Measurements from ENCODE around the gene LDLRAD4.
"Not testable (repeated sequence)": the region's sequence is repeated elsewhere in the genome, so short reads cannot be mapped to it uniquely, and the experiment has no call there.

Gene LDLRAD4

GRCh38 chr18:13260935-13261640 lies 42.5 kb downstream of the LDLRAD4 start:
- Mint-ChIP-seq H3K4me1 (peaks cover 58% of the 10 kb centered on the region), H3K27ac (peak overlapping the region; percentile 38 to 90 (median 68)), H3K36me3 (ENCODE audit: low read depth) (no peaks in the 10 kb centered on the region), H3K9me3 (no peaks in the 10 kb centered on the region), H3K4me3 (no peak overlapping the region), H3K27me3 (ENCODE audit: low read depth) (no peaks in the 10 kb centered on the region)
- TF ChIP-seq CTCF (IDR thresholded peaks at IDR 0.05; ENCODE audit: unreplicated experiment in 3 of 3): no peak

- Mint-ChIP-seq H3K4me3 (no peak overlapping the region), H3K27me3 (ENCODE audit: low read depth) (no peaks in the 10 kb centered on the region), H3K4me1 (peaks cover 57% of the 10 kb centered on the region), H3K36me3 (ENCODE audit: low read depth) (no peaks in the 10 kb centered on the region), H3K9me3 (no peaks in the 10 kb centered on the region), H3K27ac (peak overlapping the region in 2 of 3 experiments; percentile 68 to 90)
- no peak for TF ChIP-seq CTCF (IDR thresholded peaks at IDR 0.05; ENCODE audit: unreplicated experiment in 3 of 3)
Measured at GRCh38 chr18:13261661-13262357, 43.2 kb downstream of the LDLRAD4 start.

GRCh38 chr18:13262358-13262680 lies 43.8 kb downstream of the LDLRAD4 start:
- H3K4me1 Mint-ChIP-seq: peaks cover 60% of the 10 kb centered on the region
- H3K36me3 Mint-ChIP-seq (ENCODE audit: low read depth); H3K4me3 Mint-ChIP-seq; H3K9me3 Mint-ChIP-seq; H3K27me3 Mint-ChIP-seq (ENCODE audit: low read depth); H3K27ac Mint-ChIP-seq: not testable (repeated sequence)

GRCh38 chr18:13262839-13263691 lies 44.5 kb downstream of the LDLRAD4 start:
- Mint-ChIP-seq H3K27me3 (ENCODE audit: low read depth) (no peaks in the 10 kb centered on the region), H3K9me3 (no peaks in the 10 kb centered on the region), H3K36me3 (ENCODE audit: low read depth) (no peaks in the 10 kb centered on the region), H3K4me3 (no peak overlapping the region), H3K4me1 (peaks cover 67% of the 10 kb centered on the region), H3K27ac (no peak overlapping the region)
- TF ChIP-seq CTCF (IDR thresholded peaks at IDR 0.05; ENCODE audit: unreplicated experiment in 3 of 3): no peak

GRCh38 chr18:13264091-13265007 lies 45.8 kb downstream of the LDLRAD4 start:
- no peak for TF ChIP-seq CTCF (IDR thresholded peaks at IDR 0.05; ENCODE audit: unreplicated experiment in 3 of 3)
- H3K36me3 Mint-ChIP-seq (ENCODE audit: low read depth): no peaks in the 10 kb centered on the region
- peak overlapping the region in 2 of 3 experiments; percentile 60 to 91 for H3K27ac Mint-ChIP-seq
- peaks cover 77% of the 10 kb centered on the region for H3K4me1 Mint-ChIP-seq
- H3K9me3 Mint-ChIP-seq: no peaks in the 10 kb centered on the region
- H3K4me3 Mint-ChIP-seq: peak overlapping the region in 1 of 3 experiments; percentile 36
- H3K27me3 Mint-ChIP-seq (ENCODE audit: low read depth): no peaks in the 10 kb centered on the region

All from nephron (organoid).